A172 (cell line): ENCODE results near the gene GPS1. TPM values are rescaled to one million over a fixed set of nuclear protein-coding genes. Genes with fewer than 3 reads are reported as not detected.

Experiments used
- DNase-seq: peaks from one replicate; pipeline ENCODE4 v3.0.0-alpha.2; 2015; ENCODE audit warnings: low spot score
- total RNA-seq: library from RNA; depleted of rRNA; stranded (reverse); fragments of >200 nt; shearing (Covaris generic); gene quantifications from 2 replicates; pipeline ENCODE4 v1.2.3, GENCODE V29; 2014

GPS1 gene
- total RNA-seq, 1 experiment from 2014 or later = 187 TPM

GRCh38 chr17:82079001-82079677 is 27.4 kb downstream of the GPS1 start:
- no peak for DNase-seq

GRCh38 chr17:82080048-82080788 is 28.5 kb downstream of the GPS1 start:
- DNase-seq = no peak

DNA sequence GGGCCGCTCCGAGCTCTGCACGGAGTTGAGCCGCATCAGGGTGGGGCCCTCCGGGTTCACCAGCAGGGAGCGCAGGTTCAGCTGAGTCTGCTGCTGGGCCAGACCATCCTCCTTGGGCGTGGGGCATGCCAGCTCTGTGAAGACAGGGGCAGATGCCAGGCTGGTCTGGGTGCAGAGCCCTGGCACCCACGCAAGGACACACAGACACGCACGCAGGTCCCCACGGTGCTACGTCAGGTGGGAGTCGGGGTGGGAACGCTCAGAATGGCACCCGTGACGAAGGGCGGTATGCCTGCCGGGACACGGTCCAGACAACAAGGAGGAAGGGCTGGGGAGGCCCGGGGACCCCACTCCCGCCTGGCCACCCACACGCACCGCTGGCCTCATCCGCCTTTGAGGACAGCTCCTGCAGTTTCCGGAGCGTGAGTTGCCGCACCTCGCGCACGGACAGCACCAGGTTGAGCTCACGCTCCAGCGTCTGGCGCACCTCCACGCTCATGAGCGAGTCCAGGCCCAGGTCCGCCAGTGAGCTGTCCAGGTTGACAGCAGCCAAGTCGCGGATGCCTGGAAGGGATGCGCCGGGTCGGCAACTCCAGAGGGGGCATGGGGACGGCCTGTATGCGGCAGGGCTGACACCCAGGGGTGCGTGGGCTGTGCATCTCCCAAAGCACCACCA is 29.2 kb downstream of the GPS1 start:
- DNase-seq = no peak

GRCh38 chr17:82081546-82081945 is 29.8 kb downstream of the GPS1 start:
- no peak for DNase-seq

- no peak for DNase-seq
Observed at GRCh38 chr17:82081966-82082365, 30.3 kb downstream of the GPS1 start.

DNA sequence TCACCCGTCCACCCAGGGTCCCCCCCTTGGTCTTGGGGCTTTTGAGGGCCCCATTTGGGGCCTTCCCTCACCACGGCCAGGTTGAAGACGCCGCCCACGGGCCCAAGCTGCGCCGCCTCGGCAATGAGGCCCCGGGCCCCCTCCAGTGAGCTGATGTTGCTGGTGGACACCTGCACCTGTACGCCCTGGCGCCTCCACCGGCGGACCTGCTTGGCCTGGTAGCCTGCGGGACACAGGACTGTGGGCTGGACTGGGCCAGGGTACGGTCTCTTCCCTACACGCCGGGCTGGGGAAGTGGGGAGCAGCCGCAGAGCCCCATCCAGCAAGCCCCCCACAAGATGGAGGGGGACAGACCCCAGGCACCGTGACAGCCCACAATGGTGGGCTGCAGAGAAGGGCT is 30.8 kb downstream of the GPS1 start:
- no peak for DNase-seq

- DNase-seq = no peak
Observed at GRCh38 chr17:82083009-82083408, 31.3 kb downstream of the GPS1 start.

DNA sequence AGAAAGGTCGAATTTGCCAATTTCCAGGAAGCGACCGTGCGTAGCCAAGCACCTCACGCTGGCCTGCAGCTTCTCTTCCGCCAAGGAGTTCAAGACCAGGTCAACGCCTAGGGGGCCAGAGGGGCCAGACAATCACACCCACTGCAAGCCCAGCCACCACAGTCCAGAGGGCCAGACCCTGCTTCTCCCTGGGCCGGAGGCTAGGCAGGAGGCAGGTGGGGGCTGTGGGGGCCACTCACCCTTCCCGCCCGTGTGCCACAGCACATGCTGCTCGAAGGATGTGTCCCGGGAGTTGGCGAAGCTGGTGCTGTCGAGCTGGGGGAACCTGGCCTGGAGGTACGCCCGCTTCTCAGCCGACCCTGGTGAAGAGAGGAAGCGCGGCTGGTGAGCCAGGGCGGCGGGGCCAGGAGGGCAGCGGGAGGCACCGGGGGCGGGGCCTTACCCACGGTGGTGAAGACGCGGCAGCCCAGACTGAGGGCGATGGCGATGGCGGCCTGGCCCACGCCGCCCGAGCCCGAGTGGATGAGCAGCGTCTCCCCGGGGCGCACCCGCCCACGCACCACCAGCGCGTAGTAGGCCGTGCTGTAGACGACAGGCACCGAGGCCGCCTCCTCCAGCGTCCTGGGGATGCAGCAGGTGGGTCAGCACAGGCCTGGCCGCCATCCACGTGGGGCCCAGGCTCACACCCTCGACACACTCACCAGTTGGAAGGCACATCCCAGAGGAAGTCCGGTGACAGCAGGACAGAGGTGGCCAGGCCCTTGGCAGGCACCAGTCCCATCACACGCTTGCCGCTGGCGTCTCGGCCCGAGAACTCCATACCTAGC is 32.0 kb downstream of the GPS1 start:
- no peak for DNase-seq

DNA sequence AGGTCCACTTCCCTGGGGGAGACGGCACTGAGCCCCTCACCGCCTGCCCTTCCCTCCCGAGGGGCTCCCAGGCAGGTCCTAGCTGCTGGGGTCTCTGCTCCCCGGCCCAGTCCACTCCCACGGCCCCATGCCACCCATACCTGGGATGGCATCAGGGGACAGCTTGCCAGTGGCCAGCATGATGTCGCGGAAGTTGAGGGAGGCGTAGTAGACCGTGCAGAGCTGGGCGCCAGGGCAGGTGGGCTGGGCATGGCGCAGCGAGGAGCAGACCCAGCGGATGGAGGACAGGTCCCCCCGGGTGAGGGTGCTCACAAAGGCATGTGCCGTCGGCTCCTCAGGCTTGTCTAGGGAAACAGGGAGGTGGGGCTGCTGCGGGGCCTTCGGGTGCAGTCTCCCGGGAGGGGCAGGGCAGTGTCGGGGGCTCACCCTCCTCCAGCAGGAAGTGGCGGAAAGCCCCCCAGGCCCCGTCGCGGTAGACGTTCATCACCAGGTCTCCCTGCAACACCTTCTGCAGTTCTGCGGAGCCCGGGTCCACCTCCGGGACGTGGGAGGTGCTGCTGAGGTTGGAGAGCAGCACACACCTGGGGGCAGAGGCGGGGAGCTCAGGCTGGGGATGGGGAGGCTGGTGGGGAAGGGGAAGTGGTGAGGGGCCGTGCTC is 32.8 kb downstream of the GPS1 start:
- DNase-seq = no peak

GRCh38 chr17:82085031-82085861 is 33.5 kb downstream of the GPS1 start:
- DNase-seq = no peak

- DNase-seq = no peak
Observed at GRCh38 chr17:82085931-82086764, 34.5 kb downstream of the GPS1 start.

- no peak for DNase-seq
Observed at GRCh38 chr17:82086941-82087906, 35.5 kb downstream of the GPS1 start.

- DNase-seq = no peak
Observed at GRCh38 chr17:82087961-82088837, 36.5 kb downstream of the GPS1 start.

- DNase-seq = no peak
Observed at GRCh38 chr17:82088838-82089722, 37.4 kb downstream of the GPS1 start.

DNA sequence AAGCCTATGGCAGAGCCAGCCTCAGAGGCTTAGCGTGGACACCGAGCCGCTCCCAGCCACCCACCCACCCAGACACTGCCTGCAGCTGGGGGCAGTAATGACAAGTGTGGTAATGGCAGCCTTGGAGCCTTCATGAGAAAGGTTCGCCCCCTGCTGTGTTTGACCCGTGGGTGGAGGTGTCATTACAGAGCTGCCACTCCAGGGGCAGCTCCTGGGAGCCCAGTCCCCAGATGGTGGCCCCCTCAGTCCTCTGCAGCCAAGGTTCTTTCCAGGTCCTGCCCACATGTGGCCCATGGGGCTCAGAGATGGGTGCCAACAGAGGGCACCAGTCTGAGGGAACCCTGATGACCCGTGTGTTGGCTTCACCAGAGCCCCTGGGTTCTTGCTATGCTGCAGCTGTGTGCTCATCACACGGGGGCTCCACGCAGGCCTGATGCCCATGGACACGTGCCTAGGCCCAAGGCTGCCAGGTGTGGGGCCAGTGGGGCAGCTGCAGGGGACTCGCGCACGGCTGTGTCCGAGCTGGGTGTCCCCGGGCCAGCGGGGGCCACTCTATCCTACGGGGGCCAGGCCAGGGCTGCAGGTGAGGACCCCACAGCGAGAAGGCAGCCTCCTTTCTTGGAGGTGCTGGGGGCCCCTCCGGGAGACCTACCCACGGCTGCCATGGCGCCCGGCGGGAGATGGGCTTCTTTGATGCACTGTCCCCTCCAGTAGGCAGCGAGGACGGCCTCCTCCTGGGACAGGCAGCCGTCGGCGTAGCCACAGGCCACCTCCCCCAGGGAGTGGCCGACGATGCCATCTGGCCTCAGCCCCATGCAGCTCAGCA is 38.2 kb downstream of the GPS1 start:
- no peak for DNase-seq
